Measurements from ENCODE around the gene HOMER2.

GRCh38 chr15:82802497-82802896, 150.0 kb downstream of the HOMER2 start:
- no peak for TF ChIP-seq POU6F1 (CRISPR knock-in tag; IDR thresholded peaks at IDR 0.05; ENCODE audit: borderline replicate concordance, low read depth)
- TF ChIP-seq PATZ1 (CRISPR knock-in tag; IDR thresholded peaks at IDR 0.05; ENCODE audit: borderline replicate concordance) = no peak
- no peak for TF ChIP-seq ZNF565 (CRISPR knock-in tag; conservative IDR thresholded peaks at IDR 0.05; ENCODE audit: low read depth)
- TF ChIP-seq ZFP30 (CRISPR knock-in tag; IDR thresholded peaks at IDR 0.05) = no peak
- TF ChIP-seq TSHZ2 (CRISPR knock-in tag; IDR thresholded peaks at IDR 0.05) = no peak
- TF ChIP-seq ESRRG (CRISPR knock-in tag; IDR thresholded peaks at IDR 0.05) = no peak
- no peak for TF ChIP-seq OSR1 (CRISPR knock-in tag; IDR thresholded peaks at IDR 0.05)
- no peak for TF ChIP-seq PPARA (CRISPR knock-in tag; IDR thresholded peaks at IDR 0.05; ENCODE audit: borderline replicate concordance)
- TF ChIP-seq ZNF70 (CRISPR knock-in tag; IDR thresholded peaks at IDR 0.05) = no peak
- no peak for TF ChIP-seq TCF4 (CRISPR knock-in tag; IDR thresholded peaks at IDR 0.05; ENCODE audit: borderline replicate concordance)
- no peak for TF ChIP-seq ZFP3 (CRISPR knock-in tag; IDR thresholded peaks at IDR 0.05)
- TF ChIP-seq CREB5 (CRISPR knock-in tag; IDR thresholded peaks at IDR 0.05; ENCODE audit: low read depth) = no peak
- TF ChIP-seq ARNTL (CRISPR knock-in tag; IDR thresholded peaks at IDR 0.05; ENCODE audit: borderline replicate concordance, low read depth) = no peak

Measured in SK-N-SH treated with all-trans-retinoic acid at 6 μM for 48 hours (cell line).